Measurements from ENCODE around the gene PHC3. TPM values are rescaled to one million over a fixed set of nuclear protein-coding genes. Genes with fewer than 3 reads are reported as not detected.
A peak's percentile ranks its signal among the peaks of the same experiment; 100 is the strongest.
"Not testable (repeated sequence)": the region's sequence is repeated elsewhere in the genome, so short reads cannot be mapped to it uniquely, and the experiment has no call there.

The PHC3 gene
- total RNA-seq, 2 experiments from 2014 or later: 40.6 to 89.7 TPM

- Histone ChIP-seq H3K4me2 (ENCODE audit: low read length) (no peak overlapping the region), H3K9me2 (ENCODE audit: insufficient read depth, low read length) (no peaks in the 10 kb centered on the region), H2AFZ (ENCODE audit: low read length) (no peak overlapping the region), H3K4me1 (ENCODE audit: insufficient read depth, low read length, poor library complexity, severe bottlenecking) (peaks cover 9% of the 10 kb centered on the region), H3K27ac (ENCODE audit: low read depth, low read length, poor library complexity, severe bottlenecking) (no peak overlapping the region), H3K79me2 (ENCODE audit: insufficient read depth, low read depth, low read length) (peaks cover 21% of the 10 kb centered on the region; the same call in 1 of the 2 replicates), H3K36me3 (ENCODE audit: insufficient read depth, low read length) (peaks cover 96% of the 10 kb centered on the region), H3K9me3 (ENCODE audit: low read length) (no peaks in the 10 kb centered on the region), H4K20me1 (ENCODE audit: insufficient read depth, low read length) (no peaks in the 10 kb centered on the region), H3K4me3 (ENCODE audit: low read depth, low read length, poor library complexity, severe bottlenecking) (no peak overlapping the region)
- POLR2A ChIA-PET: interaction anchor here (0.6 to 1.7 kb wide), 10 partner anchors 11 to 147 kb away, joined by 3 to 9 read pairs (median 4); no protein-coding TSS in a partner anchor
- peak; percentile 10 for DNase-seq (ENCODE audit: low spot score)
- BruUV-seq (replicated peaks): no TSS peak
- intact Hi-C loops (cut with micrococcal nuclease; ENCODE audit: unreplicated experiment): no loop called here
- CTCF ChIA-PET (ENCODE audit: unreplicated experiment): no interaction called here
- no peak for TF ChIP-seq EZH2phosphoT487 (IDR thresholded peaks at IDR 0.05; ENCODE audit: borderline replicate concordance, low read depth, low read length)
- peak; percentile 45 for TF ChIP-seq CTCF (conservative IDR thresholded peaks at IDR 0.05; ENCODE audit: low read length)
Observed at GRCh38 chr3:170117134-170117533, 64.4 kb downstream of the PHC3 start.

- H3K4me3 ChIP-seq (ENCODE audit: low read depth, low read length, poor library complexity, severe bottlenecking); H2AFZ ChIP-seq (ENCODE audit: low read length); H3K4me2 ChIP-seq (ENCODE audit: low read length); H3K9me3 ChIP-seq (ENCODE audit: low read length); H4K20me1 ChIP-seq (ENCODE audit: insufficient read depth, low read length); H3K9me2 ChIP-seq (ENCODE audit: insufficient read depth, low read length); DNase-seq (ENCODE audit: low spot score); CTCF ChIA-PET (ENCODE audit: unreplicated experiment); H3K27ac ChIP-seq (ENCODE audit: low read depth, low read length, poor library complexity, severe bottlenecking); H3K4me1 ChIP-seq (ENCODE audit: insufficient read depth, low read length, poor library complexity, severe bottlenecking); BruUV-seq (replicated peaks): not testable (repeated sequence)
- POLR2A ChIA-PET: interaction anchor here (1.0 kb wide), 1 partner anchor 11 kb away, joined by 5 read pairs; no protein-coding TSS in a partner anchor
- Histone ChIP-seq H3K79me2 (ENCODE audit: insufficient read depth, low read depth, low read length) (peaks cover 13% of the 10 kb centered on the region; the same call in 1 of the 2 replicates), H3K36me3 (ENCODE audit: insufficient read depth, low read length) (peaks cover 96% of the 10 kb centered on the region)
- intact Hi-C loops (cut with micrococcal nuclease; ENCODE audit: unreplicated experiment): loop anchor here (2.0 kb wide), 1 partner anchor 15 kb away; no protein-coding TSS in a partner anchor
Observed at GRCh38 chr3:170114165-170114564, 67.4 kb downstream of the PHC3 start.

GRCh38 chr3:170111147-170111771 lies 70.3 kb downstream of the PHC3 start:
- peaks cover 16% of the 10 kb centered on the region; the same call in 1 of the 2 replicates for H3K79me2 ChIP-seq (ENCODE audit: insufficient read depth, low read depth, low read length)
- no TSS peak for BruUV-seq (replicated peaks)
- no peaks in the 10 kb centered on the region for H4K20me1 ChIP-seq (ENCODE audit: insufficient read depth, low read length)
- no peaks in the 10 kb centered on the region for H3K9me2 ChIP-seq (ENCODE audit: insufficient read depth, low read length)
- no peak overlapping the region for H3K4me3 ChIP-seq (ENCODE audit: low read depth, low read length, poor library complexity, severe bottlenecking)
- peaks cover 96% of the 10 kb centered on the region for H3K36me3 ChIP-seq (ENCODE audit: insufficient read depth, low read length)
- no peak overlapping the region for H2AFZ ChIP-seq (ENCODE audit: low read length)
- H3K27ac ChIP-seq (ENCODE audit: low read depth, low read length, poor library complexity, severe bottlenecking): no peak overlapping the region
- DNase-seq (ENCODE audit: low spot score): no peak
- intact Hi-C loops (cut with micrococcal nuclease; ENCODE audit: unreplicated experiment): no loop called here
- peaks cover 5% of the 10 kb centered on the region for H3K4me1 ChIP-seq (ENCODE audit: insufficient read depth, low read length, poor library complexity, severe bottlenecking)
- H3K4me2 ChIP-seq (ENCODE audit: low read length): no peak overlapping the region
- TF ChIP-seq CTCF (conservative IDR thresholded peaks at IDR 0.05; ENCODE audit: low read length) (no peak), EZH2phosphoT487 (IDR thresholded peaks at IDR 0.05; ENCODE audit: borderline replicate concordance, low read depth, low read length) (no peak)
- CTCF ChIA-PET (ENCODE audit: unreplicated experiment): no interaction called here
- POLR2A ChIA-PET: interaction anchor here (0.5 to 1.6 kb wide), 2 partner anchors 11 to 69 kb away, joined by 3 to 5 read pairs; no protein-coding TSS in a partner anchor
- H3K9me3 ChIP-seq (ENCODE audit: low read length): no peaks in the 10 kb centered on the region

Data from OCI-LY7 (cell line).